ENCODE data around the gene EHMT1.

GRCh38 chr9:137809040-137809576, 190.3 kb downstream of the EHMT1 start:
- TF ChIP-seq EZH2 (IDR thresholded peaks at IDR 0.05; ENCODE audit: borderline replicate concordance, insufficient read depth, low read depth, low read length, poor library complexity, severe bottlenecking) (no peak), CTCF (IDR thresholded peaks at IDR 0.05) (no peak)
